WTC11 (cell line): ENCODE measurements around the gene GATAD2A. TPM values are rescaled to one million over a fixed set of nuclear protein-coding genes. Genes with fewer than 3 reads are reported as not detected.
A peak's percentile ranks its signal among the peaks of the same experiment; 100 is the strongest.
"Not testable (repeated sequence)": the region's sequence is repeated elsewhere in the genome, so short reads cannot be mapped to it uniquely, and the experiment has no call there.

Experiments used
- ATAC-seq: fragments of 200-7000 bp; cut with Tn5 transposase; 2 replicates; pipeline ENCODE4 v1.10.0; 2021; ENCODE audit warnings: mild to moderate bottlenecking, moderate library complexity
- CTCF ChIA-PET: fragments of 300-600 bp; sonication (Branson Sonifier 250); formaldehyde crosslinking; loops from one replicate; lab custom pipeline; 2021; ENCODE audit warnings: antibody characterized with exemption; lab: Charles Lee
- POLR2A ChIA-PET: fragments of 350-600 bp; sonication (Branson Sonifier 250); formaldehyde crosslinking; loops from one replicate; lab custom pipeline; 2021; ENCODE audit warnings: antibody characterized with exemption; lab: Charles Lee
- DNase-seq: peaks from one replicate; pipeline ENCODE4 v3.0.0; 2021; ENCODE audit warnings: low spot score
- H3K27ac Mint-ChIP-seq: 2 replicates; pipeline ENCODE4 v1.8.0; 2021; ENCODE audit warnings: mixed read lengths
- H3K27me3 Mint-ChIP-seq: 2 replicates; pipeline ENCODE4 v1.8.0; 2021; ENCODE audit warnings: low read depth, mild to moderate bottlenecking, moderate library complexity, mixed read lengths
- H3K36me3 Mint-ChIP-seq: 2 replicates; pipeline ENCODE4 v1.8.0; 2021; ENCODE audit warnings: mixed read lengths
- H3K4me1 Mint-ChIP-seq: 2 replicates; pipeline ENCODE4 v1.8.0; 2022; ENCODE audit warnings: mixed read lengths
- H3K4me3 Mint-ChIP-seq: 2 replicates; pipeline ENCODE4 v1.8.0; 2021; ENCODE audit warnings: mild to moderate bottlenecking, moderate library complexity, mixed read lengths
- H3K9me3 Mint-ChIP-seq: 2 replicates; pipeline ENCODE4 v1.8.0; 2021; ENCODE audit warnings: mixed read lengths
- EMX1 ChIP-seq: fragments of 250-450 bp; sonication (Bioruptor Pico); IDR thresholded peaks from 2 replicates; pipeline ENCODE4 v1.8.0; 2021; ENCODE audit warnings: mild to moderate bottlenecking
- FOXJ3 ChIP-seq: sonication (generic); formaldehyde crosslinking; IDR thresholded peaks from 2 replicates; pipeline ENCODE4 v1.9.0; 2021; ENCODE audit warnings: missing genetic modification reagents, mild to moderate bottlenecking, borderline replicate concordance
- HMGA2 ChIP-seq: fragments of 250-450 bp; sonication (Bioruptor Pico); IDR thresholded peaks from 2 replicates; pipeline ENCODE4 v1.4.0; 2021; ENCODE audit warnings: mild to moderate bottlenecking, moderate library complexity
- JAZF1 ChIP-seq: fragments of 250-450 bp; sonication (Bioruptor Pico); IDR thresholded peaks from 2 replicates; pipeline ENCODE4 v1.9.0; 2021; ENCODE audit warnings: moderate library complexity, mild to moderate bottlenecking, inconsistent platforms
- MXD4 ChIP-seq: fragments of 250-450 bp; sonication (Bioruptor Pico); IDR thresholded peaks from 2 replicates; pipeline ENCODE4 v1.8.0; 2021; ENCODE audit warnings: mild to moderate bottlenecking, moderate library complexity, borderline replicate concordance
- MYBL2 ChIP-seq: sonication (generic); formaldehyde crosslinking; IDR thresholded peaks from 2 replicates; pipeline ENCODE4 v1.8.1; 2023; ENCODE audit warnings: mild to moderate bottlenecking, moderate library complexity, missing genetic modification reagents
- NR2C2 ChIP-seq: sonication (generic); formaldehyde crosslinking; IDR thresholded peaks from 2 replicates; pipeline ENCODE4 v1.8.0; 2022; ENCODE audit warnings: mild to moderate bottlenecking, missing genetic modification reagents
- SMAD4 ChIP-seq: sonication (generic); formaldehyde crosslinking; IDR thresholded peaks from 2 replicates; pipeline ENCODE4 v1.8.0; 2022; ENCODE audit warnings: mild to moderate bottlenecking, missing genetic modification reagents
- ZNF121 ChIP-seq: sonication (generic); formaldehyde crosslinking; IDR thresholded peaks from 2 replicates; pipeline ENCODE4 v1.8.0; 2023; ENCODE audit warnings: missing genetic modification reagents
- ZNF232 ChIP-seq: sonication (generic); formaldehyde crosslinking; IDR thresholded peaks from 2 replicates; pipeline ENCODE4 v1.8.0; 2022; ENCODE audit warnings: mild to moderate bottlenecking, missing genetic modification reagents
- total RNA-seq: library from RNA; stranded (reverse); gene quantifications from 3 replicates; pipeline ENCODE4 v1.2.3, GENCODE V29; 2021
- TF ChIP-seq, protein P1 (sequence below): fragments of 250-450 bp; sonication (Bioruptor Pico); IDR thresholded peaks from 2 replicates; pipeline ENCODE4 v1.8.0; 2021; ENCODE audit warnings: mild to moderate bottlenecking
- TF ChIP-seq, protein P2 (sequence below): sonication (generic); formaldehyde crosslinking; IDR thresholded peaks from 2 replicates; pipeline ENCODE4 v1.8.1; 2023; ENCODE audit warnings: mild to moderate bottlenecking, moderate library complexity, missing genetic modification reagents
- TF ChIP-seq, protein P3 (sequence below): sonication (generic); formaldehyde crosslinking; IDR thresholded peaks from 2 replicates; pipeline ENCODE4 v1.8.0; 2023; ENCODE audit warnings: missing genetic modification reagents
- TF ChIP-seq, protein P4 (sequence below): sonication (generic); formaldehyde crosslinking; conservative IDR thresholded peaks from 2 replicates; pipeline ENCODE4 v1.8.1; 2022; ENCODE audit warnings: mild to moderate bottlenecking, missing genetic modification reagents
- TF ChIP-seq, protein P5 (sequence below): sonication (generic); formaldehyde crosslinking; IDR thresholded peaks from 2 replicates; pipeline ENCODE4 v1.8.0; 2022; ENCODE audit warnings: mild to moderate bottlenecking, missing genetic modification reagents
- TF ChIP-seq, protein P6 (sequence below): sonication (generic); formaldehyde crosslinking; IDR thresholded peaks from 2 replicates; pipeline ENCODE4 v1.8.0; 2022; ENCODE audit warnings: mild to moderate bottlenecking, missing genetic modification reagents
- TF ChIP-seq, protein P7 (sequence below): sonication (generic); formaldehyde crosslinking; IDR thresholded peaks from 2 replicates; pipeline ENCODE4 v1.8.1; 2023; ENCODE audit warnings: mild to moderate bottlenecking, missing genetic modification reagents
- TF ChIP-seq, protein P8 (sequence below): fragments of 250-450 bp; sonication (Bioruptor Pico); IDR thresholded peaks from 2 replicates; pipeline ENCODE4 v1.9.0; 2021; ENCODE audit warnings: mild to moderate bottlenecking, borderline replicate concordance

The GATAD2A gene
- total RNA-seq, 1 experiment from 2014 or later: 209 TPM

DNA sequence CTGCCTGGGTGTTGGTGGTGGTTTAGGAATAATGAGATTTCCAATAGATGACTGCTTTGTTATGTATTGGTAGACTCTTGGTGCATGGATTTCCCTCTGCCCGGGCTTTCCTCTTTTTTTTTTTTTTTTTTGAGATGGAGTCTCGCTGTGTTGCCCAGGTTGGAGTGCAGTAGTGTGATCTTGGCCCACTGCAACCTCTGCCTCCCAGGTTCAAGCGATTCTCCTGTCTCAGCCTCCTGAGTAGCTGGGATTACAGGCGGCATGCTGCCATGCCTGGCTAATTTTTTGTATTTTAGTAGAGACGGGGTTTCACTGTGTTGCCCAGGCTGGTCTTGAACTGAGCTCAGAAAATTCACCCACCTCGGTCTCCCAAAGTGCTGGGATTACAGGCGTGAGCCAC, 11.1 kb upstream of the GATAD2A start:
- CTCF ChIA-PET: interaction anchor here (1.6 kb wide), 1 partner anchor 52 kb away, joined by 5 read pairs; no protein-coding TSS in a partner anchor
- H3K36me3 Mint-ChIP-seq, ATAC-seq, DNase-seq, H3K27me3 Mint-ChIP-seq, H3K9me3 Mint-ChIP-seq, H3K4me3 Mint-ChIP-seq: not testable (repeated sequence)
- POLR2A ChIA-PET: interaction anchor here (0.6 to 0.8 kb wide), 2 partner anchors 9 to 11 kb away, joined by 3 read pairs; partner anchors contain the start of gene GATAD2A
- peak overlapping the region; percentile 93 for H3K27ac Mint-ChIP-seq
- TF ChIP-seq ZNF121: peak; percentile 64; the same call in 1 of the 2 replicates
- H3K4me1 Mint-ChIP-seq: peaks cover 24% of the 10 kb centered on the region

DNA sequence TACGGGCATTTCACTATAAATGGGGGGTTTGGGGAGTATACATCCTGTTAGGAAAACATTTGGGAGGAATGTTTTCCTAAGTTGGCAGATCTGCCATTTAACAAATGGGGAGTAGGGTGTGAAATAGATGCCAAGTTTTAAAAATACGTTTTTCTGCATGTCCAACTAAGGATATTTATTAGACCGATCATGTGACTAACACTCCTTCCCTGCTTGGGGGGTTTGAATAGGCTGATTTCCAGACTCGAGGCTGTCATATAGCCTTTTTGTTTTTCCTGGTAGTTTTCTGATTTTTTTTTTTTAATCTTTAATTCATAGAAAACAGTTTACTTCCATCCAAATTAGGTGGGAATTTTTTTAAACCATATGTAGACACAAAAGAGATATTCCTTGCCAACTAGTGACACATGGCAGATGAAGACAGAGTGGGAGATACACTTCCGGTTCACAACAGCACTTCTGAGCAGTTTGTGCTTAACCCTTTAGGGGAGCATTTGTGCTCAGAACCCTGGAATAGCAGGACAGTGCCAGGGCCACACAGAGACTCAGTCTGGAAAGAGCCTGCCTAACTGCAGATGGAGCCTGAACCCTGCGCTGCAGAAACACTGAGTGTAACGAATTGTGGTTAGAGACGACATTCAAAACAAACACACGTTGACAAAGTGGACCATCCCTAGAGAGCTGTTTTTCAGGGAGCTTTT, 5.6 kb upstream of the GATAD2A start:
- Mint-ChIP-seq H3K9me3 (no peaks in the 10 kb centered on the region), H3K4me3 (no peak overlapping the region), H3K4me1 (peaks cover 26% of the 10 kb centered on the region), H3K27ac (no peak overlapping the region), H3K36me3 (no peaks in the 10 kb centered on the region), H3K27me3 (peaks cover 6% of the 10 kb centered on the region; the same call in 1 of the 2 replicates)
- ATAC-seq: peak; percentile 33
- ChIA-PET POLR2A (no interaction called here), CTCF (no interaction called here)
- TF ChIP-seq, protein P1, sequence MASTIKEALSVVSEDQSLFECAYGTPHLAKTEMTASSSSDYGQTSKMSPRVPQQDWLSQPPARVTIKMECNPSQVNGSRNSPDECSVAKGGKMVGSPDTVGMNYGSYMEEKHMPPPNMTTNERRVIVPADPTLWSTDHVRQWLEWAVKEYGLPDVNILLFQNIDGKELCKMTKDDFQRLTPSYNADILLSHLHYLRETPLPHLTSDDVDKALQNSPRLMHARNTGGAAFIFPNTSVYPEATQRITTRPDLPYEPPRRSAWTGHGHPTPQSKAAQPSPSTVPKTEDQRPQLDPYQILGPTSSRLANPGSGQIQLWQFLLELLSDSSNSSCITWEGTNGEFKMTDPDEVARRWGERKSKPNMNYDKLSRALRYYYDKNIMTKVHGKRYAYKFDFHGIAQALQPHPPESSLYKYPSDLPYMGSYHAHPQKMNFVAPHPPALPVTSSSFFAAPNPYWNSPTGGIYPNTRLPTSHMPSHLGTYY (CRISPR knock-in tag): no peak
- TF ChIP-seq ZNF232 (no peak), FOXJ3 (CRISPR knock-in tag) (no peak), JAZF1 (CRISPR knock-in tag) (no peak), EMX1 (no peak), SMAD4 (CRISPR knock-in tag) (no peak), HMGA2 (no peak), NR2C2 (no peak), MYBL2 (CRISPR knock-in tag) (no peak), MXD4 (no peak)
- TF ChIP-seq, protein P2, sequence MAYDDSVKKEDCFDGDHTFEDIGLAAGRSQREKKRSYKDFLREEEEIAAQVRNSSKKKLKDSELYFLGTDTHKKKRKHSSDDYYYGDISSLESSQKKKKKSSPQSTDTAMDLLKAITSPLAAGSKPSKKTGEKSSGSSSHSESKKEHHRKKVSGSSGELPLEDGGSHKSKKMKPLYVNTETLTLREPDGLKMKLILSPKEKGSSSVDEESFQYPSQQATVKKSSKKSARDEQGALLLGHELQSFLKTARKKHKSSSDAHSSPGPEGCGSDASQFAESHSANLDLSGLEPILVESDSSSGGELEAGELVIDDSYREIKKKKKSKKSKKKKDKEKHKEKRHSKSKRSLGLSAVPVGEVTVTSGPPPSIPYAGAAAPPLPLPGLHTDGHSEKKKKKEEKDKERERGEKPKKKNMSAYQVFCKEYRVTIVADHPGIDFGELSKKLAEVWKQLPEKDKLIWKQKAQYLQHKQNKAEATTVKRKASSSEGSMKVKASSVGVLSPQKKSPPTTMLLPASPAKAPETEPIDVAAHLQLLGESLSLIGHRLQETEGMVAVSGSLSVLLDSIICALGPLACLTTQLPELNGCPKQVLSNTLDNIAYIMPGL (CRISPR knock-in tag): no peak
- TF ChIP-seq, protein P3, sequence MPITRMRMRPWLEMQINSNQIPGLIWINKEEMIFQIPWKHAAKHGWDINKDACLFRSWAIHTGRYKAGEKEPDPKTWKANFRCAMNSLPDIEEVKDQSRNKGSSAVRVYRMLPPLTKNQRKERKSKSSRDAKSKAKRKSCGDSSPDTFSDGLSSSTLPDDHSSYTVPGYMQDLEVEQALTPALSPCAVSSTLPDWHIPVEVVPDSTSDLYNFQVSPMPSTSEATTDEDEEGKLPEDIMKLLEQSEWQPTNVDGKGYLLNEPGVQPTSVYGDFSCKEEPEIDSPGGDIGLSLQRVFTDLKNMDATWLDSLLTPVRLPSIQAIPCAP (CRISPR knock-in tag): no peak
- TF ChIP-seq, protein P4, sequence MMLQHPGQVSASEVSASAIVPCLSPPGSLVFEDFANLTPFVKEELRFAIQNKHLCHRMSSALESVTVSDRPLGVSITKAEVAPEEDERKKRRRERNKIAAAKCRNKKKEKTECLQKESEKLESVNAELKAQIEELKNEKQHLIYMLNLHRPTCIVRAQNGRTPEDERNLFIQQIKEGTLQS: no peak
- TF ChIP-seq, protein P5, sequence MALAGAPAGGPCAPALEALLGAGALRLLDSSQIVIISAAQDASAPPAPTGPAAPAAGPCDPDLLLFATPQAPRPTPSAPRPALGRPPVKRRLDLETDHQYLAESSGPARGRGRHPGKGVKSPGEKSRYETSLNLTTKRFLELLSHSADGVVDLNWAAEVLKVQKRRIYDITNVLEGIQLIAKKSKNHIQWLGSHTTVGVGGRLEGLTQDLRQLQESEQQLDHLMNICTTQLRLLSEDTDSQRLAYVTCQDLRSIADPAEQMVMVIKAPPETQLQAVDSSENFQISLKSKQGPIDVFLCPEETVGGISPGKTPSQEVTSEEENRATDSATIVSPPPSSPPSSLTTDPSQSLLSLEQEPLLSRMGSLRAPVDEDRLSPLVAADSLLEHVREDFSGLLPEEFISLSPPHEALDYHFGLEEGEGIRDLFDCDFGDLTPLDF (CRISPR knock-in tag): no peak
- TF ChIP-seq, protein P6, sequence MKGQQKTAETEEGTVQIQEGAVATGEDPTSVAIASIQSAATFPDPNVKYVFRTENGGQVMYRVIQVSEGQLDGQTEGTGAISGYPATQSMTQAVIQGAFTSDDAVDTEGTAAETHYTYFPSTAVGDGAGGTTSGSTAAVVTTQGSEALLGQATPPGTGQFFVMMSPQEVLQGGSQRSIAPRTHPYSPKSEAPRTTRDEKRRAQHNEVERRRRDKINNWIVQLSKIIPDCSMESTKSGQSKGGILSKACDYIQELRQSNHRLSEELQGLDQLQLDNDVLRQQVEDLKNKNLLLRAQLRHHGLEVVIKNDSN (CRISPR knock-in tag): no peak
- TF ChIP-seq, protein P7, sequence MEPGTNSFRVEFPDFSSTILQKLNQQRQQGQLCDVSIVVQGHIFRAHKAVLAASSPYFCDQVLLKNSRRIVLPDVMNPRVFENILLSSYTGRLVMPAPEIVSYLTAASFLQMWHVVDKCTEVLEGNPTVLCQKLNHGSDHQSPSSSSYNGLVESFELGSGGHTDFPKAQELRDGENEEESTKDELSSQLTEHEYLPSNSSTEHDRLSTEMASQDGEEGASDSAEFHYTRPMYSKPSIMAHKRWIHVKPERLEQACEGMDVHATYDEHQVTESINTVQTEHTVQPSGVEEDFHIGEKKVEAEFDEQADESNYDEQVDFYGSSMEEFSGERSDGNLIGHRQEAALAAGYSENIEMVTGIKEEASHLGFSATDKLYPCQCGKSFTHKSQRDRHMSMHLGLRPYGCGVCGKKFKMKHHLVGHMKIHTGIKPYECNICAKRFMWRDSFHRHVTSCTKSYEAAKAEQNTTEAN: no peak
- TF ChIP-seq, protein P8, sequence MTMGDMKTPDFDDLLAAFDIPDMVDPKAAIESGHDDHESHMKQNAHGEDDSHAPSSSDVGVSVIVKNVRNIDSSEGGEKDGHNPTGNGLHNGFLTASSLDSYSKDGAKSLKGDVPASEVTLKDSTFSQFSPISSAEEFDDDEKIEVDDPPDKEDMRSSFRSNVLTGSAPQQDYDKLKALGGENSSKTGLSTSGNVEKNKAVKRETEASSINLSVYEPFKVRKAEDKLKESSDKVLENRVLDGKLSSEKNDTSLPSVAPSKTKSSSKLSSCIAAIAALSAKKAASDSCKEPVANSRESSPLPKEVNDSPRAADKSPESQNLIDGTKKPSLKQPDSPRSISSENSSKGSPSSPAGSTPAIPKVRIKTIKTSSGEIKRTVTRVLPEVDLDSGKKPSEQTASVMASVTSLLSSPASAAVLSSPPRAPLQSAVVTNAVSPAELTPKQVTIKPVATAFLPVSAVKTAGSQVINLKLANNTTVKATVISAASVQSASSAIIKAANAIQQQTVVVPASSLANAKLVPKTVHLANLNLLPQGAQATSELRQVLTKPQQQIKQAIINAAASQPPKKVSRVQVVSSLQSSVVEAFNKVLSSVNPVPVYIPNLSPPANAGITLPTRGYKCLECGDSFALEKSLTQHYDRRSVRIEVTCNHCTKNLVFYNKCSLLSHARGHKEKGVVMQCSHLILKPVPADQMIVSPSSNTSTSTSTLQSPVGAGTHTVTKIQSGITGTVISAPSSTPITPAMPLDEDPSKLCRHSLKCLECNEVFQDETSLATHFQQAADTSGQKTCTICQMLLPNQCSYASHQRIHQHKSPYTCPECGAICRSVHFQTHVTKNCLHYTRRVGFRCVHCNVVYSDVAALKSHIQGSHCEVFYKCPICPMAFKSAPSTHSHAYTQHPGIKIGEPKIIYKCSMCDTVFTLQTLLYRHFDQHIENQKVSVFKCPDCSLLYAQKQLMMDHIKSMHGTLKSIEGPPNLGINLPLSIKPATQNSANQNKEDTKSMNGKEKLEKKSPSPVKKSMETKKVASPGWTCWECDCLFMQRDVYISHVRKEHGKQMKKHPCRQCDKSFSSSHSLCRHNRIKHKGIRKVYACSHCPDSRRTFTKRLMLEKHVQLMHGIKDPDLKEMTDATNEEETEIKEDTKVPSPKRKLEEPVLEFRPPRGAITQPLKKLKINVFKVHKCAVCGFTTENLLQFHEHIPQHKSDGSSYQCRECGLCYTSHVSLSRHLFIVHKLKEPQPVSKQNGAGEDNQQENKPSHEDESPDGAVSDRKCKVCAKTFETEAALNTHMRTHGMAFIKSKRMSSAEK: no peak
- no peak for DNase-seq
